ENCODE results near the gene MRTFB.

MRTFB gene

GRCh38 chr16:14129502-14129901 lies 58.4 kb downstream of the MRTFB start:
- DNase-seq: no peak

- no peak for DNase-seq
Measured at GRCh38 chr16:14131774-14132695, 60.9 kb downstream of the MRTFB start.

GRCh38 chr16:14132696-14133048 lies 61.6 kb downstream of the MRTFB start:
- DNase-seq: no peak

- DNase-seq: no peak
Measured at GRCh38 chr16:14133907-14134306, 62.8 kb downstream of the MRTFB start.

GRCh38 chr16:14135704-14136103 lies 64.6 kb downstream of the MRTFB start:
- DNase-seq: no peak

- no peak for DNase-seq
Measured at GRCh38 chr16:14139872-14140271, 68.8 kb downstream of the MRTFB start.

- no peak for DNase-seq
Measured at GRCh38 chr16:14140923-14141322, 69.8 kb downstream of the MRTFB start.

GRCh38 chr16:14146445-14146844 lies 75.3 kb downstream of the MRTFB start:
- no peak for DNase-seq

- no peak for DNase-seq
Measured at GRCh38 chr16:14148016-14148415, 76.9 kb downstream of the MRTFB start.

- DNase-seq: no peak
Measured at GRCh38 chr16:14148569-14148968, 77.5 kb downstream of the MRTFB start.

GRCh38 chr16:14150796-14151195 lies 79.7 kb downstream of the MRTFB start:
- no peak for DNase-seq

GRCh38 chr16:14151256-14152030 lies 80.3 kb downstream of the MRTFB start:
- DNase-seq: no peak

- no peak for DNase-seq
Measured at GRCh38 chr16:14155572-14156190, 84.6 kb downstream of the MRTFB start.

GRCh38 chr16:14164916-14165662 lies 94.0 kb downstream of the MRTFB start:
- DNase-seq: no peak

- DNase-seq: no peak
Measured at GRCh38 chr16:14168146-14168545, 97.0 kb downstream of the MRTFB start.

GRCh38 chr16:14172200-14172809 lies 101.2 kb downstream of the MRTFB start:
- DNase-seq: no peak

GRCh38 chr16:14175086-14175485 lies 104.0 kb downstream of the MRTFB start:
- DNase-seq: no peak

- no peak for DNase-seq
Measured at GRCh38 chr16:14177704-14178103, 106.6 kb downstream of the MRTFB start.

GRCh38 chr16:14179116-14179515 lies 108.0 kb downstream of the MRTFB start:
- no peak for DNase-seq

- DNase-seq: no peak
Measured at GRCh38 chr16:14180481-14180944, 109.4 kb downstream of the MRTFB start.

Measured in anterior cingulate cortex (tissue), 58 donors.